GM12878 (cell line): Measurements from ENCODE around the gene SAPCD2. TPM values are rescaled to one million over a fixed set of nuclear protein-coding genes. Genes with fewer than 3 reads are reported as not detected.

Experiments
- ATAC-seq: fragments of 200-7000 bp; cut with Tn5 transposase; 3 replicates; pipeline ENCODE4 v1.9.1; 2020; ENCODE audit warnings: mild to moderate bottlenecking, moderate library complexity
- BruUV-seq: library from RNA; stranded (reverse); fragments of 400-500 nt; replicated peaks from 2 replicates; lab custom pipeline; 2021; lab: Mats Ljungman, UMichigan
- CTCF ChIA-PET: fragments of 300-600 bp; sonication (Branson Sonifier 250); formaldehyde crosslinking; extraction: SDS; loops from one replicate; lab custom pipeline; 2021; ENCODE audit warnings: inconsistent platforms; lab: Yijun Ruan, JAX
- POLR2A ChIA-PET: fragments of 350-600 bp; formaldehyde crosslinking; extraction: SDS; loops from one replicate; lab custom pipeline; 2021; ENCODE audit warnings: inconsistent platforms; lab: Charles Lee
- RAD21 ChIA-PET: fragments of 300-600 bp; sonication (Branson Sonifier 250); formaldehyde crosslinking; loops from one replicate; lab custom pipeline; 2023; ENCODE audit warnings: antibody characterized with exemption; ENCODE audit not compliant: unreplicated experiment; lab: Charles Lee
- SMC1A ChIA-PET: fragments of 300-600 bp; sonication (Branson Sonifier 250); formaldehyde crosslinking; loops from one replicate; lab custom pipeline; 2023; ENCODE audit not compliant: unreplicated experiment, uncharacterized antibody; lab: Charles Lee
- DNase-seq: peaks from one replicate; pipeline ENCODE4 v3.0.0-alpha.2; 2011; ENCODE audit warnings: low read depth, low spot score
- FAIRE-seq: peaks from 3 replicates; lab custom pipeline; 2011; peaks lifted over from hg19 to GRCh38; lab: Jason Lieb, UNC
- H2AFZ ChIP-seq: 2 replicates; pipeline ENCODE4 v1.6.0; 2011; ENCODE audit warnings: low read depth, low read length, control low read depth; ENCODE audit not compliant: control insufficient read depth
- H3K27ac ChIP-seq: 2 replicates; pipeline ENCODE4 v1.5.1; 2011; ENCODE audit warnings: control low read depth; ENCODE audit not compliant: control insufficient read depth, insufficient read depth
- H3K27me3 ChIP-seq, 2 experiments: replicated peaks in 1 of 2; 2 replicates each; pipeline versions ENCODE4 v1.6.0 to v1.6.1; 2011; ENCODE audit warnings: low read length in 1 of 2; ENCODE audit not compliant: control insufficient read depth in 2 of 2, insufficient read depth in 2 of 2
- H3K36me3 ChIP-seq, 2 experiments: 2 replicates each; pipeline ENCODE4 v1.5.1; 2011; ENCODE audit warnings: low read length in 1 of 2; ENCODE audit not compliant: control insufficient read depth in 2 of 2, insufficient read depth in 2 of 2
- H3K4me1 ChIP-seq: 2 replicates; pipeline ENCODE4 v1.6.1; 2011; ENCODE audit warnings: mild to moderate bottlenecking, low read length, moderate library complexity, mixed read lengths; ENCODE audit not compliant: control insufficient read depth, insufficient read depth
- H3K4me2 ChIP-seq: 2 replicates; pipeline ENCODE4 v1.6.0; 2011; ENCODE audit warnings: control low read depth; ENCODE audit not compliant: control insufficient read depth, insufficient read depth
- H3K4me3 ChIP-seq: fragments of 200-600 bp; sonication (generic); 2 replicates; pipeline ENCODE4 v1.5.1; 2016
- H3K79me2 ChIP-seq: 2 replicates; pipeline ENCODE4 v1.6.0; 2011; ENCODE audit warnings: low read length; ENCODE audit not compliant: control insufficient read depth, insufficient read depth
- H3K9ac ChIP-seq: 2 replicates; pipeline ENCODE4 v1.8.0; 2011; ENCODE audit warnings: low read length, control low read depth, mixed read lengths; ENCODE audit not compliant: control insufficient read depth, insufficient read depth
- H3K9me3 ChIP-seq: replicated peaks from 3 replicates; pipeline ENCODE4 v1.5.1; 2011; ENCODE audit warnings: mild to moderate bottlenecking, low read length; ENCODE audit not compliant: control insufficient read depth, insufficient read depth
- H4K20me1 ChIP-seq: 2 replicates; pipeline ENCODE4 v1.6.0; 2011; ENCODE audit not compliant: control insufficient read depth, insufficient read depth
- BCL11A ChIP-seq: IDR thresholded peaks from 2 replicates; pipeline ENCODE4 v1.6.1; 2011; ENCODE audit warnings: low read depth, low read length
- EED ChIP-seq: sonication (generic); IDR thresholded peaks from 2 replicates; pipeline ENCODE4 v1.6.1; 2016; ENCODE audit warnings: antibody characterized with exemption, low read depth
- EP300 ChIP-seq, 2 experiments: fragments of 150-350 bp in 1 of 2; IDR thresholded peaks; 2 replicates each; pipeline ENCODE4 v1.6.1; 2011 to 2012; ENCODE audit warnings: low read depth in 2 of 2, low read length in 2 of 2, borderline replicate concordance in 1 of 2, improper control_type of control experiment in 1 of 2, inconsistent platforms in 1 of 2; ENCODE audit not compliant: control insufficient read depth in 1 of 2
- ETV6 ChIP-seq, 2 experiments: fragments of 450-650 bp in 1 of 2; IDR thresholded peaks in 1 of 2; conservative IDR thresholded peaks in 1 of 2; 2 replicates each; pipeline ENCODE4 v1.6.1; 2014; ENCODE audit warnings: antibody characterized with exemption in 1 of 2, borderline replicate concordance in 1 of 2, low read depth in 1 of 2, mild to moderate bottlenecking in 1 of 2, moderate library complexity in 1 of 2
- KDM1A ChIP-seq: fragments of 200-600 bp; sonication (generic); IDR thresholded peaks from 2 replicates; pipeline ENCODE4 v1.6.1; 2016; ENCODE audit warnings: borderline replicate concordance
- RUNX3 ChIP-seq: IDR thresholded peaks from 2 replicates; pipeline ENCODE4 v1.6.1; 2012; ENCODE audit warnings: low read length, inconsistent platforms
- SIX5 ChIP-seq: IDR thresholded peaks from 2 replicates; pipeline ENCODE4 v1.6.1; 2011; ENCODE audit warnings: mild to moderate bottlenecking, low read depth, low read length, moderate library complexity; ENCODE audit not compliant: severe bottlenecking
- STAT1 ChIP-seq: fragments of 450-650 bp; conservative IDR thresholded peaks from 2 replicates; pipeline ENCODE4 v1.6.1; 2014; ENCODE audit warnings: antibody characterized with exemption, mild to moderate bottlenecking
- STAT3 ChIP-seq: IDR thresholded peaks from 2 replicates; pipeline ENCODE4 v1.6.1; 2011; ENCODE audit warnings: low read depth, low read length, improper control_type of control experiment
- WRNIP1 ChIP-seq: IDR thresholded peaks from 2 replicates; pipeline ENCODE4 v1.6.1; 2011; ENCODE audit warnings: low read depth, low read length, improper control_type of control experiment, borderline replicate concordance
- ZNF207 ChIP-seq: fragments of 450-650 bp; IDR thresholded peaks from 2 replicates; pipeline ENCODE4 v1.6.1; 2014; ENCODE audit warnings: antibody characterized with exemption, mild to moderate bottlenecking, borderline replicate concordance
- WGBS: methylation state at CpG from one replicate; pipeline ENCODE4 v1.1.6; 2016; ENCODE audit warnings: low lambda C conversion rate; ENCODE audit not compliant: insufficient replicate concordance, insufficient coverage; ENCODE audit errors: missing lambda C conversion rate; 5-methylcytosine and 5-hydroxymethylcytosine counted together
- in situ Hi-C: fragments of 300-500 bp; cut with MboI; formaldehyde crosslinking; loops from 9 replicates; pipeline ENCODE4 v1.14.3; 2018; ENCODE audit warnings: mixed read lengths
- intact Hi-C: fragments of 100-400 bp; cut with micrococcal nuclease; formaldehyde crosslinking; loops from one replicate; pipeline ENCODE4 v1.14.2; 2022; ENCODE audit not compliant: unreplicated experiment
- polyA plus RNA-seq, 11 experiments: library from polyadenylated mRNA; depleted of rRNA in 4 of 11; unstranded in 6 of 11; stranded (reverse) in 5 of 11; fragments of >200 nt; fragmentation: Nextera tagmentation in 4 of 11; fragmentation: Illumina TruSeq in 1 of 11; extraction: Ambion mirVana in 4 of 11; extraction: Trizol in 1 of 11; gene quantifications; 1 replicate in 1 of 11; 2 replicates in 10 of 11; pipeline versions ENCODE4 v1.2.1 to v1.2.3, GENCODE V29; 2011 to 2016; ENCODE audit warnings: inconsistent platforms in 2 of 11, missing spikeins in 2 of 11, low read depth in 1 of 11
- total RNA-seq, 4 experiments: library from RNA; depleted of rRNA in 3 of 4; stranded (reverse); fragments of >200 nt in 3 of 4; fragmentation: Illumina TruSeq in 1 of 4; extraction: Trizol in 1 of 4; gene quantifications; 2 replicates each; pipeline versions ENCODE4 v1.2.1 to v1.2.3, GENCODE V29; 2013 to 2021
- TF ChIP-seq, protein P1 (sequence below): fragments of 450-650 bp; IDR thresholded peaks from 2 replicates; pipeline ENCODE4 v1.6.1; 2016; ENCODE audit warnings: mild to moderate bottlenecking, moderate library complexity, borderline replicate concordance
- TF ChIP-seq, protein P2 (sequence below): fragments of 450-650 bp; formaldehyde crosslinking; IDR thresholded peaks from 2 replicates; pipeline ENCODE4 v1.4.0; 2020; ENCODE audit warnings: mild to moderate bottlenecking, moderate library complexity

Gene SAPCD2
- total and polyA plus RNA-seq, 10 of the 15 experiments (the other 5 are each of a cell fraction or from before 2014, with no cell fraction given): 1.6 to 35.2 (median 7.2) TPM

DNA sequence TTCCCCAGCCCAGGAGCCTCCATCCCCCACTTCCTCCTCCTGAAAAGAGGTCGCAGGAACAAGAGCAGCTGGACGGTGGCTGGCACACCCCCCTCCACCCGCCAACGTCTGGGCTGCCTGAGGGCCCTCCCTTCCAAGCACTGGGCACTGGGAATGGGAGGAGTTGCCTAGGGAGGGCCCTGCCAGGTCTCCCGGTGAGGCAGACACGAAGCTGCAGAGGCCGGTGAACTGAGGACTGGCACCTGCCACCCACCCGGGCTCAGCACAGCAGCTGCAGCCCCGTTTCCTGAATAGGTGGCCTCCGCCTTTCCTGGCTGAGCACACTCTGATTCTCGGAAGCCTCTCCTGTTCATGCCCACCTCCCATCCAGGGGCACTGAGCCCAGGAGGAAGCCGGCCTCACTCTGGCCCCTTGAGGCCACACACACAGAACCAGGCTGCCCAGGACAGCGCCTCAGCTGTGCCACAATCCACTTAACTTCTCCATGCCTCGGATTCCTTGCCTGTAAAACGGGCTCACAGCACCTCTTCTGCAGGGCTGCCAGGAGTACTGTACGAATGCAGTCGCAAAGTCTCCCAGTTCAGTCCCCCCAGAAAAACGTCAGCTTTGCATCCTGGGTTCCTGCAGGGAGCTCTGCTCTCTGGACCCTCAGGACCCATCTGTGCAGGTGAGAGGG, 25.7 kb downstream of the SAPCD2 start:
- no TSS peak for BruUV-seq
- H3K27ac ChIP-seq: no peak overlapping the region
- FAIRE-seq: no peak

More for the DNA sequence above, 25.7 kb downstream of the SAPCD2 start:
- SMC1A ChIA-PET: no interaction called here
- Histone ChIP-seq H3K4me3 (no peak overlapping the region), H3K4me2 (no peak overlapping the region), H3K79me2 (no peaks in the 10 kb centered on the region), H3K9ac (no peak overlapping the region), H3K9me3 (no peaks in the 10 kb centered on the region), H4K20me1 (no peaks in the 10 kb centered on the region)
- in situ Hi-C loops: no loop called here
- ATAC-seq: no peak
- RAD21 ChIA-PET: no interaction called here
- WGBS: 5% methylated on average over 18 of the region's 18 CpGs
- TF ChIP-seq ETV6 (conservative IDR thresholded peaks at IDR 0.05 in 1 of 2, IDR thresholded peaks at IDR 0.05 in 1 of 2; ENCODE audit: borderline replicate concordance in 1 of 2, low read depth in 1 of 2) (no peak), EED (no peak), STAT1 (no peak), EP300 (IDR thresholded peaks at IDR 0.05; ENCODE audit: borderline replicate concordance in 1 of 2, control insufficient read depth in 1 of 2, low read depth in 2 of 2, low read length in 2 of 2) (no peak), RUNX3 (no peak), BCL11A (no peak), SIX5 (no peak), STAT3 (no peak), KDM1A (no peak), WRNIP1 (no peak), ZNF207 (no peak)
- TF ChIP-seq, protein P1, sequence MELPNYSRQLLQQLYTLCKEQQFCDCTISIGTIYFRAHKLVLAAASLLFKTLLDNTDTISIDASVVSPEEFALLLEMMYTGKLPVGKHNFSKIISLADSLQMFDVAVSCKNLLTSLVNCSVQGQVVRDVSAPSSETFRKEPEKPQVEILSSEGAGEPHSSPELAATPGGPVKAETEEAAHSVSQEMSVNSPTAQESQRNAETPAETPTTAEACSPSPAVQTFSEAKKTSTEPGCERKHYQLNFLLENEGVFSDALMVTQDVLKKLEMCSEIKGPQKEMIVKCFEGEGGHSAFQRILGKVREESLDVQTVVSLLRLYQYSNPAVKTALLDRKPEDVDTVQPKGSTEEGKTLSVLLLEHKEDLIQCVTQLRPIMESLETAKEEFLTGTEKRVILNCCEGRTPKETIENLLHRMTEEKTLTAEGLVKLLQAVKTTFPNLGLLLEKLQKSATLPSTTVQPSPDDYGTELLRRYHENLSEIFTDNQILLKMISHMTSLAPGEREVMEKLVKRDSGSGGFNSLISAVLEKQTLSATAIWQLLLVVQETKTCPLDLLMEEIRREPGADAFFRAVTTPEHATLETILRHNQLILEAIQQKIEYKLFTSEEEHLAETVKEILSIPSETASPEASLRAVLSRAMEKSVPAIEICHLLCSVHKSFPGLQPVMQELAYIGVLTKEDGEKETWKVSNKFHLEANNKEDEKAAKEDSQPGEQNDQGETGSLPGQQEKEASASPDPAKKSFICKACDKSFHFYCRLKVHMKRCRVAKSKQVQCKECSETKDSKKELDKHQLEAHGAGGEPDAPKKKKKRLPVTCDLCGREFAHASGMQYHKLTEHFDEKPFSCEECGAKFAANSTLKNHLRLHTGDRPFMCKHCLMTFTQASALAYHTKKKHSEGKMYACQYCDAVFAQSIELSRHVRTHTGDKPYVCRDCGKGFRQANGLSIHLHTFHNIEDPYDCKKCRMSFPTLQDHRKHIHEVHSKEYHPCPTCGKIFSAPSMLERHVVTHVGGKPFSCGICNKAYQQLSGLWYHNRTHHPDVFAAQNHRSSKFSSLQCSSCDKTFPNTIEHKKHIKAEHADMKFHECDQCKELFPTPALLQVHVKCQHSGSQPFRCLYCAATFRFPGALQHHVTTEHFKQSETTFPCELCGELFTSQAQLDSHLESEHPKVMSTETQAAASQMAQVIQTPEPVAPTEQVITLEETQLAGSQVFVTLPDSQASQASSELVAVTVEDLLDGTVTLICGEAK: no peak
- TF ChIP-seq, protein P2, sequence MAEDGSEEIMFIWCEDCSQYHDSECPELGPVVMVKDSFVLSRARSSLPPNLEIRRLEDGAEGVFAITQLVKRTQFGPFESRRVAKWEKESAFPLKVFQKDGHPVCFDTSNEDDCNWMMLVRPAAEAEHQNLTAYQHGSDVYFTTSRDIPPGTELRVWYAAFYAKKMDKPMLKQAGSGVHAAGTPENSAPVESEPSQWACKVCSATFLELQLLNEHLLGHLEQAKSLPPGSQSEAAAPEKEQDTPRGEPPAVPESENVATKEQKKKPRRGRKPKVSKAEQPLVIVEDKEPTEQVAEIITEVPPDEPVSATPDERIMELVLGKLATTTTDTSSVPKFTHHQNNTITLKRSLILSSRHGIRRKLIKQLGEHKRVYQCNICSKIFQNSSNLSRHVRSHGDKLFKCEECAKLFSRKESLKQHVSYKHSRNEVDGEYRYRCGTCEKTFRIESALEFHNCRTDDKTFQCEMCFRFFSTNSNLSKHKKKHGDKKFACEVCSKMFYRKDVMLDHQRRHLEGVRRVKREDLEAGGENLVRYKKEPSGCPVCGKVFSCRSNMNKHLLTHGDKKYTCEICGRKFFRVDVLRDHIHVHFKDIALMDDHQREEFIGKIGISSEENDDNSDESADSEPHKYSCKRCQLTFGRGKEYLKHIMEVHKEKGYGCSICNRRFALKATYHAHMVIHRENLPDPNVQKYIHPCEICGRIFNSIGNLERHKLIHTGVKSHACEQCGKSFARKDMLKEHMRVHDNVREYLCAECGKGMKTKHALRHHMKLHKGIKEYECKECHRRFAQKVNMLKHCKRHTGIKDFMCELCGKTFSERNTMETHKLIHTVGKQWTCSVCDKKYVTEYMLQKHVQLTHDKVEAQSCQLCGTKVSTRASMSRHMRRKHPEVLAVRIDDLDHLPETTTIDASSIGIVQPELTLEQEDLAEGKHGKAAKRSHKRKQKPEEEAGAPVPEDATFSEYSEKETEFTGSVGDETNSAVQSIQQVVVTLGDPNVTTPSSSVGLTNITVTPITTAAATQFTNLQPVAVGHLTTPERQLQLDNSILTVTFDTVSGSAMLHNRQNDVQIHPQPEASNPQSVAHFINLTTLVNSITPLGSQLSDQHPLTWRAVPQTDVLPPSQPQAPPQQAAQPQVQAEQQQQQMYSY (CRISPR knock-in tag): no peak
- TF ChIP-seq, all 136 proteins: peak for 0
- Histone ChIP-seq H2AFZ (no peak overlapping the region), H3K4me1 (no peaks in the 10 kb centered on the region), H3K27me3 (peaks cover 11 to 17% of the 10 kb centered on the region in 2 experiments; a peak in 3 of 4 replicates), H3K36me3 (no peaks in the 10 kb centered on the region)
- POLR2A ChIA-PET: no interaction called here
- DNase-seq: no peak
- CTCF ChIA-PET: interaction anchor here (0.6 to 1.6 kb wide), 3 partner anchors 9 to 236 kb away, joined by 3 to 9 read pairs (median 4); no protein-coding TSS in a partner anchor
- intact Hi-C loops: loop anchor here (10.0 kb wide), 1 partner anchor 180 kb away; the partner anchor contains the start of genes CYSRT1, RNF208 and RNF224
